NCI-H1092 (cell line): Measurements from ENCODE around the gene SDSL.

Experiments
- DNase-seq: peaks from one replicate; lab custom pipeline; 2025; lab: John Stamatoyannopoulos, UW

SDSL gene

GRCh38 chr12:113449299-113449698, 27.1 kb downstream of the SDSL start:
- no peak for DNase-seq

DNA sequence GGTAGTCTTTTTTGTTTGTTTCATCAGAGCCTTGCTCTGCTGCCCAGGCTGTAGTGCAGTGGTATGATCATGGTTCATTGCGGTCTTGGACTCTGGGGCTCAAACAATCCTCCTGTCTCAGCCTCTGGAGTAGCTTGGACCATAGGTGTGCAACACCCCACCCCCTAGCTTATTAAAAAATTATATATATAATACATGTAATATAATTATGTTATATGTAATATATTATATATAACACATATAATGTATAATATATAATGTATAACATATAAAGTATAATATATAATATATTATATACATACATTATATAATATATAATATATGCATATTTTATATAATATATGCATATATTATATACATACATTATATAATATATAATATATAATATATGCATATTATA, 27.7 kb downstream of the SDSL start:
- no peak for DNase-seq

DNA sequence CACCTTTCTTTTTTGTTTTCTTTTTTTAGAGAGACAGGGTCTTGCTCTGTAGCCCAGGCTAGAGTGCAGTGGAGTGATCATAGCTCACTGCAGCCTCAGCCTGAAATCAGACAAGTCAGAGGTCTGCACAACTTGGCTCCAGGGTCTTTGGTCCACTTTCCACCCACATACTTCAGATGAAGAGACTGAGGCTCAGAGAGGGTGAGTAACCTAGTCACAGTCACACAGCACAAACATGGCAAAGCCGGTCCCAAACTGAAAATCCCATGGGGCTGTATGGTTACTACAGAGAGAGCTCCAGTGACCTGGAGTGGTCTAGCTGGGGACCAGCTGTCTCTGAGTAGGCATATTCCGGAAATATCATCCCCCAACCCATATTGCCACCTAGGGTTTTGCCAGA, 30.3 kb downstream of the SDSL start:
- no peak for DNase-seq

DNA sequence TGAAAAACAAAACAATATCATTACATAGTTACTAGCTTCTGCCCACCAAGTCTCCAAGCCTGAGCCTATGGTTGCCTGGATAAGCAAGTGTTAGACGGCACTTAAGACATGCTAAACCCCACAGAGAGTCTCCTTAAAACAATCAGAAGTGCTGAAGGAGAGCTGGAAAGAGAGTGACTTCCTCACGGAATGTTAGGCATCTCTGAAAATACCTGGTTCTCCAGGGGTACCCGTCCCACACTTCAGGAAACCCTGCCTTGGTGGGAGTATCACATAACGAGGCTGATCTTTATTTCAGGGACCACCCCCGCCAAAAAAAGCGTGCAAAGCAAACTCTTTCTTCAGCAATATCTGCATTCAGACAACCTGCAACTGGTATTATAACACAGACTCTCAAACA, 31.1 kb downstream of the SDSL start:
- no peak for DNase-seq

DNA sequence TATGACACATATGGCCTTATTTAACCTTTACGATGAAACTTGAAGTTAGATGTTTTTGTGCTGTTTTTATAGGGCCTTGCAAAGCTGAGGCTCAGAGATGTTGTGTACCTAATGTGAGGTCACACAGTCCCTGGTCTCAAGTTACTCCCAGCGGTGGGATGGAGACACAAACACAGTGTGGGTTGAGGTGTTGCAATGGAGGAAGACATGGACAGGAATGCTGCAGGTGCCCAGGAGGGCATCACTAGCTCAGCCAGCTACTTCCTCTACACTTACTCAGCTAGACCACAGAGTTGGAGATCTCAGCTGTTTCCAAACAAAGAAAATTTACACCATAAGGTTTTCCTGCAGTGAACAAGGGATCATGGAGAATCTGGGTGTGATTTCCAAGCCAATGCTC, 34.0 kb downstream of the SDSL start:
- no peak for DNase-seq

- no peak for DNase-seq
Measured at GRCh38 chr12:113456761-113457160, 34.6 kb downstream of the SDSL start.

- DNase-seq: no peak
Measured at GRCh38 chr12:113457185-113457584, 35.0 kb downstream of the SDSL start.

DNA sequence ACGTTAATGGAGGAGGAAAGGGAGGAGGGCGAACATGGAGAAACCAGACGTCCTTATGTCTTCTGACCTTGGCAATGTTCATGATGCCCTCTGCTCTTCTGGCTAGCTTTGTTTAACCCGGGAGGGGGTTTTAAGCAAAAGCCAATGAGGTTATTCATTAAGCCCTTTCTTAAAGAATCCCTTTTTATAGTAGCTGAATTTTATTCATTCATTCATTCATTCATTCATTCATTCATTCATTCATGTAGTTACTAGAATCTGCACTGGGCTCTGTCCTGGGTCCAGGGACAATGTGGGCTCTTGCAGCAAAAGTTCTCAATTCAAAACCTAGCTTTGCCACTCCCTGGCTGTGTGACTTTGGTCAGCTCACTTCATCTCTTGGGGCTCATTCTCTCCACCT, 35.5 kb downstream of the SDSL start:
- no peak for DNase-seq

DNA sequence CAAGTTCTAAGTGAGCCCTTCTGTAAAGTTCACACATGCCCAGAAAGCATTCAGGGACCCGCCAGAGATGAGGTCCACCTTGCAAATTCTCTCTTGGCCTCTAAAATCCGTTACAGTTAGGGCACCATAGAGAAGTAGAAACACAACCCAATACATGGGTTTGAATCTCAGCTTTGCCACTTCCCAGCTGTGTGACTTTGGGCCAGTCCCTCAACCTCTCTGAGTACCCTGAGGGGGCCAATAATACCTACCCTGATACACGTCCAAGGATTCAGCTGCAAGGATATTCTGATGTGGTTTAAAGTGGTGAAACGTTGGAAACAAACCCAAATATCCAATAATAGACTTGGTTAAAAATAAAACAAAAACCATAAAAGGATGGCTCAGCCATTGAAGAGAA, 37.8 kb downstream of the SDSL start:
- DNase-seq: no peak

DNA sequence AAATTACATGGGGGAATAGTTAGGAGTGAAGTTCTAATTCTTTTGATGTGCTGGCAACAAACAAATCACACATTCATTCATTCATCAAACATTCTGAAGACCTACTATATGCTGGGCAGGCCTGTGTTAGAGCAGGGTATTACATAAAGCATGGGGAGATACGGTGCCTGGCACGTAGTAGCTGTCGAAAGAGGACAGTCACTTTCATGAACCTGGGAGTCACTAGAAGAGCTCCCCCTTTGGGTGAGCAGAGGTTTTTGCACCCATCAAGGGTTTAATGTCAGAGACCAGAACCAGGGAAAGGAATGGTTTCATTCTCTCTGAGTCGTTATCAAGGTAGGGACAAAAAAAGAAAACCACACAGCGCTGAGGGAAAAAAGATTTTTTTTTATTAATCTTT, 39.5 kb downstream of the SDSL start:
- no peak for DNase-seq

DNA sequence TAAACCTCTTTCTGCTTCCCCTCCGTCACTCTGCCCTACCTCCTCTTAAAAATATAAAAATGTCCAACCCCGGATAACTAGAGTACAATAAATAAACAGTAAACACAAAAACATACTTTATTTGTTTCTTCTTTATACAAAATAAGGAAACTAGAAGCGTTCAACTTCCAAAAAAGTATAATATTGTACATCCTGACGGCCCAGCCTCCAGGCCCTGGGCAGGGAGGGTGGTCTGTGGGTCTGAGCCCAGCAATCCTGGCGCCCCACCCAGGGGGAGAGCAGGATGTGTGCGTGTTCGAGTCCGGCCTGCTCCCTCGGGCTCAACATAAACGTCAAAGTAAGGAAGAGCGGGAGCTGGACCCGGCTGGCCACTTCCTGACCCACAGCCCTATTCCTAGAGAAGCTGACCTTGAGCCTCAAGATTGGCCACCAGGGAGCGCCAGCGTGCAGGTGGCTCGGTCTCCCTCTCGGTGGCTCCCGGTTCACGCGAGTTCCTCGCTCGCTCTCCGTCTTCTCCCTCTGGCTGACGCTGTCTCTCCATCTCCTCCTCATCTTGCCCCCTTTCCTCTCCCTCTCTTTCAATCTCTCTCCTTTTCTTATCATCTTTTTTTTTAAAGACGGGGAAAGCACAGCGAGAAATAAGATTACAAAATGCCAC, 40.1 kb downstream of the SDSL start:
- DNase-seq: peak; percentile 49

DNA sequence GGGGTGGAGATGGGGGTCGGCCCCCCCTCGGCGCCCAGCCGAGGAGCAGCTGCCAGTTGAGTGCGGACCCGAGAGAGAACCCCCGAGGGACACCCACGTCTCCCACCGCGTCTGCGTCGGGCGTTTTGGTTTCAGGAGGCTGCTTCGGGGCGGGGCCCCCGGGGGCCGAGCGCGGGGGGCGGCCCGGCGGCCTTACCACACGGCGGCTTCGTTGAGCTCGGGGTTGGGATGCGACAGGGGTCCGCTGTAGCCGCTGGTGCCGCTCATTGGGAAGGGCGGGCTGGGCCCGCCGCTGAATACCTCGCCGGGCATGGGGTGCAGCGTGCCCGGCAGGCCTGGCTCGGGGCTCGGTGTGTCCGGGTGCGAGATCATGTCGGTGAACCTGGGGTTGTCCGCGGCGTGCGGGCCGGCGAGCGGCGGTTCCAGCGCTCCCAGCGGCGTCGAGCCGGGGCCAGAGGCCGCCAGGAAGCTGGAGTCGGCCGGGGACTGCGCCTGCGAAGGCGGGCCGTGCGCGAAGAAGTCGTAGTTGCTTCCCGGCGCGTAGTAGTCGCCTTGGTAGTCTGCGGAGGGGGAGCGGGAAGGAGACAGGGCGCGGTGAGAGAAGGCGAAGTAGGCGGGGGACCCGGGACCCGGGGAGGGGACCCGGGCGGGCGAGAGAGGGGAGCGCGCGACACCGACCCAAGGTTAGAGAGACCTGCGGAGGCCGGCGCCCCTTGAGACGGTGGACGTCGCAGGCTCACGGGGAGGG, 41.0 kb downstream of the SDSL start:
- DNase-seq: no peak

DNA sequence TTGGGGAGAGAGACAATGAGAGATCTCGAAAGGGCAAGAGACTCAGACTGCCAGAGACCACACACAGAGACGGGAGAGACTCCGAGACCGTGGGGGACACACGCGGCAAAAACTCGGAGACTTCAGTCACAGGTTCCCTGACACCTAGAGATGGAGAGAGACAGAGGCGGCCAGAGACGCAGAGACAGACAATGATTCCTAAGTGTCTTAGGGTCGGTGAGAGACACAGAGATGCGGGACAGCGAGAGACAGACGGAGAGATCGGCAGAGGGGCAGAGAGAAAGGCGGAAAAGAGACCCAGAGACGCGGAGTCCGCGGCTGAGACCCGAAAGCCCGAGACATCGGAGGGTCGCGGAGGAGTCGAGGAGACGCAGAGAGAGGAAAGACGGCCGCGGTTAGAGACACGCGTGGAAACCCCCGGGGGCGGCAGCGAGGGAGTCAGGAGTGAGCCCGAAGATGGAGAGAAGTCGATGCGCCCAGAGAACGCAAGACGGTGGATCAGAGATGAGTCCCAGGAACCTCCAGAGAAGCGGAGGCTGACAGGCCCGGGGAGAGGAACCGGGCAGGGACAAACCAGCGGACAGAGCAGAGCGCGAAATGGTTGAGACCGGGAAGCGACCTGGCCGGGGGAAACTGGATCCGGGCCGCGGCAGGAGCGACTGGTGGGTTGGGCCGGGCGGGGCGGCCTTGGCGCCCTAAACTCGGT, 41.7 kb downstream of the SDSL start:
- DNase-seq: no peak

DNA sequence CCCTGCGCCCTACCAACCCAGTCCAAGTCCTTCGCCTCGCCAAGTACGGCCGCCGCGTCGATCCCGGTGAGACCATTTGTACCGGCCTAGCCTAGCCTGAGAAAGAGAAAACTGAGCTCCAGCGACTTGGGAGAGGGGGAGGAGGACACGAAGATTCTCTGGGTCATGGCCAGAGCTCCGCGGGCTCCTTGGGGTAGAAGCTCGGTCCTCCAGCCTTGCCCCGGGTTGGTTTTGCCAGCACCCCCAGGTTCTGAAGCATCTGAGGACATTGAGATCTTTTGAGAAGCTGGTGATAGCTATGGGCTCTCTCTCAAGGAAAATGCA, 42.2 kb downstream of the SDSL start:
- DNase-seq: no peak

DNA sequence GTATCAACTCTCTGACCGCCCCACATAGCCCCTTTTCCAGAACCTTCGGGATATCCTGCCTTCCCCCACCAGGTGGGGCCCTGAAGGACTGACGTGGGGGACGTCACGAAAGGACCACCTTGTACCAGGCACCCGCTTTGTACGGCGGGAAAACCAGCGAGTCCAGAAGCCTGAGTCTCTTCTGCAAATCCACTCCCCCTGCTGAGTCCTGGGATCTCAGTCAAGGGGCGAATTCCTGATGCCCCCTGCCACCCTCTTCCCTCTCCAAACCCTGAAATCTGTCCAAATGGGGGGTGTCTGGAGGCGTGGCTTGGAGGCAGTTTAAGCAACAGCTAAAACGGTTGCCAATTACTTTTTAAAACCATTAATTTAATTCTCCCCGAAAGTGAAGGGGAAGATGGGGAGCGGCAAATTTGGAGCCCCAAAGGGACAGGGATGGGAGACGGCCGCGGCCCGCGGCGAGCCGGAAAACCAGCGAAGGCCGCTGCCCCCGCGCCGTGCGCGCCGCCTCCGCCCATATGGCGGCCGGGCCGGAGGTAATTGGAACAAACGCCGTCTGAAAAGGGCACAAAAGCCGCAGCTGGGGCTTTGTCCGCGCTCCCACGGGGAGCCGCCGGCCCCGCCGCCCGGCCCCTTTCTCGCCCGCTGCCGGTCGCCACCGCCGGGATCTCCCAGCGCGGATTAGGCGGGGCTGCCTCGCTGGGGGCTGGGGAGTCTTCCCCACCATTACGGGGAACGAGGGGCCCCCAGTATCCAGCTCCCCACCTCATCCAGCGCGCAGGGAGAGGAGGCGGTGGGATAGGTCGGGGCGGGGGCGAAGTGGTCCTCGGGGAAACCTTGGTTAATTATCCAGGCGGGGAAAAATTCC, 42.9 kb downstream of the SDSL start:
- DNase-seq: no peak

GRCh38 chr12:113465808-113466453, 43.8 kb downstream of the SDSL start:
- DNase-seq: no peak

GRCh38 chr12:113466454-113467141, 44.4 kb downstream of the SDSL start:
- no peak for DNase-seq

DNA sequence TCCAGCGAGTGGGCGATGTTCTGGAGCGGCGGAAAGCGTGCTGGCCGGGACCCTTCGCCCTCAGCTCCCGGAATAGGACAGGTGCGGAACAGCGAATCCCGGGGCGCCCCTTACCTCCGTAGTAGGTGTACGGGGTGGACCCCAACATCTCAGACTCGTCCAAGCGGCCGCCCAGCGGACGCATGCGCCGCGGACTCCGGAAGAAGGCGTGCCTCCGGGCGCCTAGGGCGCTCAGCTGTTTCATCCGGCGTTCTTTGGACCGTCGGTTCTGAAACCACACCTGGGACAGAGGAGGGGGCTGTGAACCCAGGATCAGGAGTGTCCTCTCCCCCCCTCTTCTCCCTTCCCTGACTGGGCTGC, 44.9 kb downstream of the SDSL start:
- DNase-seq: no peak

GRCh38 chr12:113467502-113468364, 45.6 kb downstream of the SDSL start:
- no peak for DNase-seq
